ENCODE results near the gene XRN2. TPM values are rescaled to one million over a fixed set of nuclear protein-coding genes. Genes with fewer than 3 reads are reported as not detected.

The XRN2 gene
- total and polyA plus RNA-seq, 10 donors = 19.3 to 92.6 (median 62.8) TPM

DNA sequence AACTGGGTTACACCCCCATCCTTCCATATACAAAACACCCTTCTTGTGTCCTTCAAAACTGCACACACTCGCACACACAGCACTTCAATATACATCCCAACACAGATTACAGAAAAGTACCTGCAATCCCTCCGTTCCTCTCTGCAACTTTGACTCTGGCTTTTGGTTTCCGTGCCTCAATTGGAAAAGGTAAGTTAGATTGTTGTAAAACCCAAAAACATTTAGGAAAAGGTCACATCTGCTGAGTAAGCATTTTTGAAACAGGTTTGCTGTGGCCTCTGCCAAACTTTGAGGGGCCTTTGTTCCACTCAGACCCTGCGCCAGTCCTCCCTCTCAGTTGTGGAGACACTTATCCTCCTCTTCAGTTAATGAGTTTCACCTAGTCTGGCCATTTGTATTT is 90.0 kb downstream of the XRN2 start:
- DNase-seq = no peak

DNA sequence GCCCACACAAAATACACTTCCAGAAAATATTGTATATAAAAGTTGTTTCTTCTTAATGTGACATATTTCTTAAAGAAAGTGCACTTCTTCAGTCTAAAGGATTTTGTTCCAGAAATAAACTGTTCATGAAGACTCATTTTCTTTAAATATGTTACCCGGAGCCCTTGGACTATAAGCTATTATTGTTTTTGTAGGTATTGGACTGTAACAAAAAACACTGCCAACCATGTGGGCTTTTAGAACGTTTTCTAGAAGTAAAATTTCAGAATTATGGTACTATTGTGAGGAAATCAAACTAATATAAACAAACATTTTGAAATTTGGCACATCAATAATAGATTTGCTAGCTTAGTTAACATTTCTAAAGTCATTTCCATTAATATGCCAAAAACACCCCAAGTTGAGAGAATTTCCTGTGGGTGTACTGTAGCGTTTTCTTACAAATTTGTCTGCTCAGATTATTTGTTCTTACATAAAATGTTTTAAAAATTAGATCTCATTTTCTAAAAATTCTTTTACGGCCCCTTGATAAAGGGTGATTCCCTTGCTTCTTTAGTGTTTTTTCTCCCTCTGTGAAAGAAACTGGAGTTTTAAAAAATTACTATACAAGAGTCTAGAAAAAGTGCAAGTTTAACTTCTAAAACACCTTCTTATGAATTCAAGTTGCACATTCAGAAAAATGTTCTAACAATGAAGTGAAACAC is 90.8 kb downstream of the XRN2 start:
- no peak overlapping the region for H3K4me3 ChIP-seq
- 38 to 50% (median 39%) methylated on average over 4 of the region's 4 CpGs for WGBS, 5 donors
- H3K27ac ChIP-seq = no peak overlapping the region
- intact Hi-C loops (cut with DNase I; ENCODE audit: low total_unique reads) = no loop called here
- TF ChIP-seq POLR2AphosphoS5 (IDR thresholded peaks at IDR 0.05) = no peak
- peaks cover 0 to 21% (median 15%) of the 10 kb centered on the region in 6 donors for H3K36me3 ChIP-seq
- peaks cover 7 to 85% (median 80%) of the 10 kb centered on the region in 7 donors for H3K27me3 ChIP-seq (replicated peaks in 1 of 7)
- peaks cover 0 to 48% (median 25%) of the 10 kb centered on the region in 6 donors for H3K4me1 ChIP-seq
- H3K9me3 ChIP-seq = no peaks in the 10 kb centered on the region
- DNase-seq = no peak

More for the DNA sequence above, 90.0 kb downstream of the XRN2 start:
- intact Hi-C loops (cut with DNase I; ENCODE audit: low total_unique reads) = no loop called here
- H3K4me1 ChIP-seq = peaks cover 0 to 48% (median 25%) of the 10 kb centered on the region in 6 donors
- peaks cover 0 to 29% (median 19%) of the 10 kb centered on the region in 6 donors for H3K36me3 ChIP-seq
- H3K9me3 ChIP-seq = no peaks in the 10 kb centered on the region
- no peak for TF ChIP-seq POLR2AphosphoS5 (IDR thresholded peaks at IDR 0.05)
- TF ChIP-seq POLR2A (IDR thresholded peaks at IDR 0.05) = no peak
- TF ChIP-seq, protein P1, sequence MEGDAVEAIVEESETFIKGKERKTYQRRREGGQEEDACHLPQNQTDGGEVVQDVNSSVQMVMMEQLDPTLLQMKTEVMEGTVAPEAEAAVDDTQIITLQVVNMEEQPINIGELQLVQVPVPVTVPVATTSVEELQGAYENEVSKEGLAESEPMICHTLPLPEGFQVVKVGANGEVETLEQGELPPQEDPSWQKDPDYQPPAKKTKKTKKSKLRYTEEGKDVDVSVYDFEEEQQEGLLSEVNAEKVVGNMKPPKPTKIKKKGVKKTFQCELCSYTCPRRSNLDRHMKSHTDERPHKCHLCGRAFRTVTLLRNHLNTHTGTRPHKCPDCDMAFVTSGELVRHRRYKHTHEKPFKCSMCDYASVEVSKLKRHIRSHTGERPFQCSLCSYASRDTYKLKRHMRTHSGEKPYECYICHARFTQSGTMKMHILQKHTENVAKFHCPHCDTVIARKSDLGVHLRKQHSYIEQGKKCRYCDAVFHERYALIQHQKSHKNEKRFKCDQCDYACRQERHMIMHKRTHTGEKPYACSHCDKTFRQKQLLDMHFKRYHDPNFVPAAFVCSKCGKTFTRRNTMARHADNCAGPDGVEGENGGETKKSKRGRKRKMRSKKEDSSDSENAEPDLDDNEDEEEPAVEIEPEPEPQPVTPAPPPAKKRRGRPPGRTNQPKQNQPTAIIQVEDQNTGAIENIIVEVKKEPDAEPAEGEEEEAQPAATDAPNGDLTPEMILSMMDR (IDR thresholded peaks at IDR 0.05 in 8 of 11, conservative IDR thresholded peaks at IDR 0.05 in 3 of 11) = no peak
- WGBS, 5 donors = 31 to 42% (median 36%) methylated on average over 4 of the region's 4 CpGs
- no peak overlapping the region for H3K27ac ChIP-seq
- H3K27me3 ChIP-seq (replicated peaks in 1 of 7) = peaks cover 7 to 77% (median 72%) of the 10 kb centered on the region in 7 donors
- no peak overlapping the region for H3K4me3 ChIP-seq

DNA sequence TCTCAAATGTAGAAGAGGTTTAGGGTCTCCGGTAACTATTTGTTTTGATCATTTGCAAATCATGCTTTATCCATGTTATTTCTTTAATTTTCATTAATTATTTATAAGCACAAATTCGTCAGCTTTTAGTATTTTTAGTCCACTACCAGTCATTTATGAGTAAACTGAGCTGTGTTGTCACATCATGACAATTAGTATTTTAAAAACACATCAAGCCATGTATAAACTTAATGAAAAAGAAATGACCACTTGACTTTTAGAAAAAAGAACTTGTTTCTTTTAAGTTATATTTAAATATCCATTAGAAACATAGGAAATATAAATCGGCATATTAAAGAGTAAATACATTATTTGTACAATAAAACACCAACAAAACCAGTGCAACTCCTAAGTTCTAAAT is 91.4 kb downstream of the XRN2 start:
- Histone ChIP-seq H3K9me3 (no peaks in the 10 kb centered on the region), H3K4me3 (no peak overlapping the region), H3K36me3 (peaks cover 0 to 16% (median 10%) of the 10 kb centered on the region in 6 donors), H3K27ac (no peak overlapping the region), H3K4me1 (peaks cover 0 to 48% (median 25%) of the 10 kb centered on the region in 6 donors), H3K27me3 (replicated peaks in 1 of 7) (peaks cover 7 to 91% (median 86%) of the 10 kb centered on the region in 7 donors)
- WGBS, 5 donors = 17 to 32% (median 25%) methylated on average over 3 of the region's 3 CpGs
- TF ChIP-seq, protein P1 (IDR thresholded peaks at IDR 0.05 in 8 of 11, conservative IDR thresholded peaks at IDR 0.05 in 3 of 11) = no peak
- TF ChIP-seq POLR2AphosphoS5 (IDR thresholded peaks at IDR 0.05) (no peak), POLR2A (IDR thresholded peaks at IDR 0.05) (no peak)
- intact Hi-C loops (cut with DNase I; ENCODE audit: low total_unique reads) = no loop called here
- no peak for DNase-seq

DNA sequence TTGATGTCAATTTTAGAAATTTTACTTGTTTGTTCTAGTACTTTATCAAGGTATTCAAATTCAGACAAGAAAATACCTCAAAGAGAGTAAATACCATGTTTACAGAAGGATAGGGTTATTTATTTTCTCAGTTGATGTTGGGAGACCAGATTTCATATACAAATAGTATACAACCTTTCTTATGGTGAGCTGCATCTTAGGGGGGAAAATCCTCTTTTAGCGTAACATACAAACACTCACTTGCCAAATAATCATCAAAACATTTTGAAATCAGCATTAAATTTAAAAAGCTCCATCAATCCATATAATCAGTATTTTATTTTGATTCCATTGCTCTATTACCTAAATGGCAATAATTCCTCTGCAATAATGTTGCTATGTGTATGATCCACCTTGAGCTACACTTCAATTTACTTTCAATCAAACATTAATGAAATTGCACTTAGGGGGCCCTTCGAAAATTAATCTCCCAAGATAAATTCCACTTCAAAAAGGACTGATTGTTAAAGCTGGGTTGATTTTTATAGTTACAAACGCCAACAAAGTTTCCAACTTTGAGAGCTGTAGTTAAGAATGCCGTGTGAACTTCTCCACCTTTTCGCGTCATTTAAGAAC is 92.0 kb downstream of the XRN2 start:
- Histone ChIP-seq H3K4me1 (peaks cover 0 to 48% (median 25%) of the 10 kb centered on the region in 6 donors), H3K36me3 (peaks cover 0 to 10% (median 5%) of the 10 kb centered on the region in 6 donors), H3K27ac (no peak overlapping the region), H3K4me3 (no peak overlapping the region), H3K9me3 (no peaks in the 10 kb centered on the region), H3K27me3 (replicated peaks in 1 of 7) (peaks cover 7 to 97% (median 90%) of the 10 kb centered on the region in 7 donors)
- no peak for TF ChIP-seq POLR2AphosphoS5 (IDR thresholded peaks at IDR 0.05)
- no peak for TF ChIP-seq POLR2A (IDR thresholded peaks at IDR 0.05)
- TF ChIP-seq, protein P1 (IDR thresholded peaks at IDR 0.05 in 8 of 11, conservative IDR thresholded peaks at IDR 0.05 in 3 of 11) = no peak
- 16 to 25% (median 19%) methylated on average over 6 of the region's 6 CpGs for WGBS, 5 donors
- intact Hi-C loops (cut with DNase I; ENCODE audit: low total_unique reads) = no loop called here
- no peak for DNase-seq
